Duodenal mucosa (tissue), 2 donors: Measurements from ENCODE around the gene CRK.

Source experiments
- H3K27ac ChIP-seq: one replicate; pipeline ENCODE4 v1.7.0; 2013; ENCODE audit warnings: low read depth, low read length
- H3K27me3 ChIP-seq, 2 donors: one replicate each; pipeline ENCODE4 v1.7.0; 2013; ENCODE audit warnings: low read length in 2 of 2, control low read depth in 1 of 2; ENCODE audit not compliant: insufficient read depth in 2 of 2, control insufficient read depth in 1 of 2
- H3K36me3 ChIP-seq, 2 donors: one replicate each; pipeline ENCODE4 v1.7.0; 2013; ENCODE audit warnings: low read length in 2 of 2, control low read depth in 1 of 2; ENCODE audit not compliant: insufficient read depth in 2 of 2, control insufficient read depth in 1 of 2
- H3K4me1 ChIP-seq, 2 donors: one replicate each; pipeline ENCODE4 v1.7.0; 2013; ENCODE audit warnings: low read length in 2 of 2, control low read depth in 1 of 2; ENCODE audit not compliant: insufficient read depth in 2 of 2, control insufficient read depth in 1 of 2
- H3K4me3 ChIP-seq, 2 donors: one replicate each; pipeline ENCODE4 v1.7.0; 2013; ENCODE audit warnings: low read length in 2 of 2, low read depth in 1 of 2
- H3K9ac ChIP-seq, 2 donors: one replicate each; pipeline ENCODE4 v1.7.0; 2013; ENCODE audit warnings: low read length in 2 of 2, low read depth in 1 of 2
- H3K9me3 ChIP-seq, 2 donors: one replicate each; pipeline ENCODE4 v1.7.0; 2013; ENCODE audit warnings: low read length in 2 of 2, control low read depth in 1 of 2; ENCODE audit not compliant: control insufficient read depth in 1 of 2

The CRK gene

DNA sequence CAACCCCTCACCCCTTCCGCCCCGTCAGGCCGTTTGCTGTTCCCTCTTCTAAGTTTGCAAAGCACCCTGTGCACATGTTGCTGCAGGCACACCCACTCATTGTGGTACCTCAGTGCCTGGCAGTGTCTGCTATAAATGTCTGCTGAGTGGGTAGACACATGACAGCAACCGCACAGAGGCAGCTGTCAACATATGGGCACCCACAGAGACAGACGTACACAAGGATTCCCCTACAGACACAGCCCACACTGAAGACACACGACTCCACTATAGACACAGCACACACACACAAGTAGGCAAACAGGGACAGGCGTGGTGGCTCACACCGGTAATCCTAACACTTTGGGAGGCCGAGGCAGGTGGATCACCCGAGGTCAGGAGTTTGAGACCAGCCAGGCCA lies 17.8 kb upstream of the CRK start:
- Histone ChIP-seq H3K4me3 (no peak overlapping the region), H3K27me3 (no peaks in the 10 kb centered on the region), H3K4me1 (no peaks in the 10 kb centered on the region), H3K27ac (no peak overlapping the region), H3K9ac (no peak overlapping the region), H3K36me3 (peaks cover 49 to 74% of the 10 kb centered on the region in 2 donors), H3K9me3 (no peaks in the 10 kb centered on the region)

DNA sequence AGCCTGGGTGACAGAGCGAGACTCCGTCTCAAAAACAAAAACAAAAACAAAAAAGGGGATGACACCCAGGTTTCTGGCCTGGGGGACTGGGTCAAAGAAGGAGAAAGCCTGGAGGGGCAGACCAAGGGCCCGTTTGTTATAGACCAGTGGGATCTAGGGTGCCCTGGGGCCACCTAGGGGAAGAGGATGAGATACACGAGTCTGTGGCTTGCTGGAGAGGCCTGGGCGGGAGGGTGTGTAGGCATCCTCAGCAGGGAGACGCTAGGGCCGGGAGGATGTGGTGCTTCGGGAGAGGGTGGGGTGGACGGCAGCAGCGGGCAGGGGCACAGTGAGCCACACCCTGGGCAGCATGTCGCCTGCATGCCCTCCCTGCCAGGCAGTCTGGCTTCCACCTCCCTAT lies 17.1 kb upstream of the CRK start:
- Histone ChIP-seq H3K9ac (no peak overlapping the region), H3K9me3 (no peaks in the 10 kb centered on the region), H3K36me3 (peaks cover 49 to 73% of the 10 kb centered on the region in 2 donors), H3K27me3 (no peaks in the 10 kb centered on the region), H3K27ac (no peak overlapping the region), H3K4me1 (peaks cover 0 to 3% of the 10 kb centered on the region in 2 donors), H3K4me3 (no peak overlapping the region)

DNA sequence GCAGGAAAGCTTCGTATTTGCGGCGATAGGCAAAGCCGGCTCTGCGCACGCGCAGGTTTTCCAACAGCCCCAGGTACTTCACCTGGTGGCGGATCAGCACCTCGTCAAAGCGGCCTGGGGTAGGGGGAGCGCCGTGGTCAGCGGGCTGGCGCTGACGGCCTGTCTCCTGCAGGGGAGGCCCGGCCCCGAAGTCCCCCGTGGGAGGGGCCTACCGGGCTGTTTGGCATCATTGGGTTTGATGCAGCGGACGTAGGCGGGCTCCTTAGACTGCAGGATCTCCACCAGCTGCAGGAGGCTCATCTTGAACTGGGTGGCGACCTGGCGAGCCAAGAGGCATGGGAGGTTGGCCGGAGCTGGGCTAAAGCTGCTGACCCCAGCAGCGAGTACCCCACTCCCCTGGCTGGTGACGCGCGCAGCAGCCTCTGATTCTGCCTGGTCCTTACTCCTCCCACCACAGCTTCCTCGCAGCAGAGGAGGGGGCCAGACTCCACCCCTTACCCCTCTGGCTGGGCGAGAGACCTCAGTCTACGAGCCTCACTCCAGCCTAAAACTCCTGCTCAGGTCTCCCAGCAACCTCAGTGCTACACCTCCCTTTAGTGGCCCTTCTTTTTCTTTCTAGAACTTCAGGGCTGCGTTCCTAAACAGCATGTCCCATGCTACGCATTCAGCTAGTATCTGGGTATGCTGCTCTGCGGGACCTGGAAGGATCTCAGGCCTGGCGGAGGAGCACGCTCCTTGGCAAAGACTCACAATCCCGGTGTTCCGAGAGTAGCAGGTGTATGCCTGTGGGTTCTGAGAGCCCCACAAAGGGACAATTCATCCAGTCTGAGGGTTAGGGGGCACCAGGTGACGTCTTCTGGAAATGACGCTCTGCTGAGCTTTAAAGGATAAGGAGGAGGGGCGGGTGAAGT lies 16.1 kb upstream of the CRK start:
- no peak overlapping the region for H3K27ac ChIP-seq
- no peak overlapping the region for H3K9ac ChIP-seq
- no peak overlapping the region for H3K4me3 ChIP-seq
- no peaks in the 10 kb centered on the region for H3K27me3 ChIP-seq
- peaks cover 41 to 69% of the 10 kb centered on the region in 2 donors for H3K36me3 ChIP-seq
- no peaks in the 10 kb centered on the region for H3K9me3 ChIP-seq
- peaks cover 0 to 4% of the 10 kb centered on the region in 2 donors for H3K4me1 ChIP-seq

DNA sequence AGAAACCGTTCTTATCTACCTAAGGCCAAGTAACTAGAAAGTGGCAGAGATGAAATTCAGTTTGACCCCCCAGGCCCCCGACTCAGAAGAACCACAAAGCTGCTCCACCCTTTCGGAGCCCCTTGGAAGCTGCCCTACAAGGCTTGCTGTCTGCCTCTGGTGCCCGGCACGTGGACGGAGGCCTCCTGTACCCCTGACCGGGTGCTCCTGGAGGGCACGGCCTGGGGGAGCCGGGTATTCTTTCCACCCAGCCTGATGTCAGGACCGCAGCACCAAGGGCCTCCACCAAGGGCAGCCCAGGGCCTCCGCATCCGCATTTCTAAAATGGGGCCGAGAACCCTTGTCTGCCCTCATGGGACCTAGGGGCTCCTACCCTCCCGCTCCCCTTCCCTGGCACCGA lies 15.5 kb upstream of the CRK start:
- no peak overlapping the region for H3K9ac ChIP-seq
- no peak overlapping the region for H3K27ac ChIP-seq
- peaks cover 40 to 68% of the 10 kb centered on the region in 2 donors for H3K36me3 ChIP-seq
- no peaks in the 10 kb centered on the region for H3K27me3 ChIP-seq
- H3K4me1 ChIP-seq = peaks cover 0 to 4% of the 10 kb centered on the region in 2 donors
- no peak overlapping the region for H3K4me3 ChIP-seq
- H3K9me3 ChIP-seq = no peaks in the 10 kb centered on the region

DNA sequence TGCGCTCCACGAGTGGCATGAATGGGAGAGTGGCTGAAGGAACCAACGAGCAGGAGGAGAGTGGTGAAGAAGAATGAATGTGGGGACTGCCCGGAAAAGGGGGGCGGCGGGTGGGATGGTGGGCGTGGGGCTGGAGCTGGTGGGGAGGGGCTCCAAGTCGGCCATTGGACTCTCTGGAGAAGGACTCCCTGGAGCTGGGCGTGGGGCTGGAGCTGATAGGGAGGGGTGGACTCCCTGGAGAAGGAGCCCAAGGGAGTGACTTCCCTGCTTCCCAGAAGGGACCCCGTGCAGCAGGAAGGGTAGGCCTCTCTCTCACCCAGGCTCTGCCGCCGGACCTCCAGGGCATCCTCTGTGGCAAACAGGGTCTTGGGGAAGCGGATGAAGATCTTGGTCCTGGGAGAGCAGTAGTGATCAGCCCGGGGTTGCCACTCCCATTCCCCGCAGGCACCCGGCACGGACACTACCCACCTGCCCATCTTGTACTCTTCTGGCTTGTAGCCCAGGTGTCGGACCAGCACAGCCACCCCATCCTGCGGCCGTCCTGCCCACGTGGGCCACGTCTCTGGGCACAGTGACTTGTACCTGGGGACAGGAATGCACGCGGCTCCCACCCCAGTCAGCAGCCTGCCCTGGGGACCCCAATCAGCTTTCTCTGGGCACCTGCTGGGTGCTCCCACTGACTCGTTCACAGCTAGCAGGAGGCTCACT lies 14.9 kb upstream of the CRK start:
- H3K4me1 ChIP-seq = peaks cover 0 to 4% of the 10 kb centered on the region in 2 donors
- H3K36me3 ChIP-seq = peaks cover 40 to 67% of the 10 kb centered on the region in 2 donors

DNA sequence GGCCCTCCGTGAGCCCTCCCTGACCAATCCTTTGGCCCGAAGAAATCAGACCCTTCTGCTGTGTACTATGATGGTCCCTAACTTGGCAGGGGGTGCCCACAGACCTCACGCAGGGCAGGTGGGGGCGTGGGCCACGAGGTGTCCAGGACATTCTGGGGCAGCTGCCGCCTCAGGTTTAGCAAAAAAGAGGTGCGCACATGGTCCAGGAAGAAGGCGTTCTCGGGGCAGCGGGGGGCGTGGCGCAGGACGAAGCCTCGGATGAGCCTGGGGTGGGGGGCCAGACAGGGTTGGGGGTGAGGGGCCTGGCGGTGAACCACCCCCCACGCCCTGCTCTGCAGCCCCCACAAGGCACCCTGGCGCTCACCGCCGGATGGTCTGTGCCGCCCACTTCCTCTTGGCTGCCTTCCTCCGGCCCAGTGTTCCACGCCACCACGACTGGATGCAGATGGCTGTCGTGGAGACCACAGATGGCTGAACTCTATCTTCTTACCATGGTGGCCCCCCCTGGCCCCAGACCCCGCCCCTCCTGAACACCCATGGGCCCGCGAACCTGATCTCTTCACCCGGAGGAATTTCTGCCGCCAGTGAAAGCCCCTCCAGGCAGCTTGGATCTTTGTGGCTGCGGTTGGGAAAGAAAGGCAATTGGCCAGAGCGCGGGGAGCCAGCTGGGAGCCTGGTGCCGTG lies 14.2 kb upstream of the CRK start:
- H3K4me3 ChIP-seq = no peak overlapping the region
- peaks cover 0 to 4% of the 10 kb centered on the region in 2 donors for H3K4me1 ChIP-seq
- no peak overlapping the region for H3K27ac ChIP-seq
- no peaks in the 10 kb centered on the region for H3K9me3 ChIP-seq
- H3K9ac ChIP-seq = no peak overlapping the region
- no peaks in the 10 kb centered on the region for H3K27me3 ChIP-seq
- H3K36me3 ChIP-seq = peaks cover 36 to 66% of the 10 kb centered on the region in 2 donors

More for the DNA sequence above, 14.9 kb upstream of the CRK start:
- Histone ChIP-seq H3K9me3 (no peaks in the 10 kb centered on the region), H3K4me3 (no peak overlapping the region), H3K27me3 (no peaks in the 10 kb centered on the region), H3K27ac (no peak overlapping the region), H3K9ac (no peak overlapping the region)

DNA sequence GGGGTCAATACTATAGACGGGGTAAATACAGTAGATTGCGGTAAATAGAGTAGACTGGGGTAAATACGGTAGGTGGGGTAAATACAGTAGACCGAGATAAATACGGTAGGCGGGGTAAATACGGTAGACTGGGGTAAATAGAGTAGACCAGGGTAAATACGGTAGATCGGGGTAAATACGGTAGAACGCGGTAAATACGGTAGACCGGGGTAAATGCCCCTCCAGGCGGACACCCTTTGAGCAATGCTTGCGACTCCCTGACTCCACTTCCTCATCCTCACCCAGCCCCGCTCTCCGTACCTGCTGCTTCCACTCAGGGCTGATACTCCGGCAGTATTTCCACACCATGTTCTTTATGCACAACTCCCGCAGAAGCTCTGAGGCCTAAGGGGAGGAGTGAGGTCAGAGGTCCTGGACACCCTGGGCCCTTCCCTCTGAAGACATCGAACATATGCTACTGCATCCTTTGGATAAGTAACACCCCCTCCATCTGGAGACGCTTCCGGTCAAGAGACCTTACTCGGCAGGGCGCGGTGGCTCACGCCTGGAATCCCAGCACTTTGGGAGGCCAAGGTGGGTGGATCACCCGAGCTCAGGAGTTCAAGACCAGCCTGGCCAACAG lies 13.3 kb upstream of the CRK start:
- Histone ChIP-seq H3K9ac (no peak overlapping the region), H3K4me3 (no peak overlapping the region), H3K27ac (no peak overlapping the region), H3K27me3 (no peaks in the 10 kb centered on the region), H3K4me1 (peaks cover 0 to 4% of the 10 kb centered on the region in 2 donors), H3K36me3 (peaks cover 39 to 61% of the 10 kb centered on the region in 2 donors), H3K9me3 (no peaks in the 10 kb centered on the region)

DNA sequence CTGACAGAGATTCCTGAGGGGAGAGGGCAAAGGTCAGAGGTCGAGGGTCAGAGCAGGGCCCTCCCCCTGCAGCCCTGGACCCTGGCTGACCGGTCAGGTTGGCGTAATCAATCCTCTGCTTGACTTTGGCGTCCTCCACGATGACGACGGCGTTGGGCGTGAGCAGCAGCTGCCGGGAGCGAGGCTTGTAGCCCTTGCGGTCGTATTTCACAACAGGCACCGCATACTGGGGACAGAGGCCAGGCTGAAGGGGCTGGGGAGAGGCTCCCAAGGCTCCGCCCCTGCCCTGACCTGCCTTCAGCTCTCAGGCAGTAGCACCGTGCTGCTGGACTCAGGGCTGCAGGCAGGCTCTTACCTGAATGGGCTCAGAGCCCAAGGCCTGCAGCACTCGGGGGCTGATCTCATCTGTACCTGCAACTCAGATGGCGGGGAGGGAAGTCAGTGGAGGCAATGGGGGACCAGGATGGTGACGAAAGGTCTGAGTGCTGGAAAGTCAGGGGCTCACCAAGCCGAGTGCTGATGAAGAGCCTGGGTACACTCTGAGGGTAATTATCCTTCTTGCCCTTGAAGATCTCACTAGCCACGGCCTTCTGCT lies 12.0 kb upstream of the CRK start:
- Histone ChIP-seq H3K36me3 (peaks cover 35 to 59% of the 10 kb centered on the region in 2 donors), H3K27me3 (no peaks in the 10 kb centered on the region), H3K9ac (no peak overlapping the region), H3K9me3 (no peaks in the 10 kb centered on the region), H3K4me3 (no peak overlapping the region), H3K27ac (no peak overlapping the region), H3K4me1 (peaks cover 4 to 6% of the 10 kb centered on the region in 2 donors)

DNA sequence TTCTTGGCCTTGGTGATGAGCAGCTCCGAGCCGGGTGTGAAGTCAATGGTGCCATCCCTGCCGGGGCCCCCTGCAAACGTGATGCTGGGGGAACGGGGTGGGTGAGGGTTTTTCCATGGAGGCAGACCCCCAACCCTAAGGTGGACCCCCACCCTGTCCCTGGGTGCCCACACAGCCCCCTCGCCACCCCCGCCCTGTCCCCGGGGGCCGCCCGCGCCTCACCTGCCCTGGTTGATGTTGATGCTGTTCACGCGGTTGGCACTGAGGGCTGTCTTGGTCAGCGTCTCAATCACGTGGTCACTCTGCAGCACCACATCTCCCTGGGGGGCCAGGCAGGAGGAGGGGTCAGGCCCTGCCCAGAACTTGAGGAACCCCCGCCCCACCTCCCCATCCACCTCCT lies 11.2 kb upstream of the CRK start:
- Histone ChIP-seq H3K4me3 (no peak overlapping the region), H3K36me3 (peaks cover 31 to 56% of the 10 kb centered on the region in 2 donors), H3K27ac (no peak overlapping the region), H3K4me1 (peaks cover 10 to 13% of the 10 kb centered on the region in 2 donors), H3K27me3 (no peaks in the 10 kb centered on the region), H3K9me3 (no peaks in the 10 kb centered on the region), H3K9ac (no peak overlapping the region)
